Measurements from ENCODE around the gene SLC30A1. TPM values are rescaled to one million over a fixed set of nuclear protein-coding genes. Genes with fewer than 3 reads are reported as not detected.

The SLC30A1 gene
- total and polyA plus RNA-seq, 2 of the 13 experiments (the other 11 are each of a cell fraction or from before 2014, with no cell fraction given): 5.9 to 24.4 TPM

- ChIA-PET POLR2A (no interaction called here), CTCF (ENCODE audit: low intra/inter-chr PET ratio, low total read pairs) (no interaction called here)
- Histone ChIP-seq H3K79me2 (ENCODE audit: insufficient read depth, low read length) (no peaks in the 10 kb centered on the region), H3K27me3 (ENCODE audit: control insufficient read depth in 1 of 2, insufficient read depth in 2 of 2, low read length in 2 of 2) (peaks cover 4 to 18% of the 10 kb centered on the region in 2 experiments; a peak in 2 of 5 replicates), H3K36me3 (replicated peaks in 1 of 2; ENCODE audit: control insufficient read depth in 1 of 2, insufficient read depth in 2 of 2, low read length in 2 of 2) (no peaks in the 10 kb centered on the region), H3K9me3 (ENCODE audit: low read length) (no peaks in the 10 kb centered on the region), H3K27ac (ENCODE audit: extremely low read length, insufficient read depth, low read length) (no peak overlapping the region), H3K4me1 (ENCODE audit: insufficient read depth, low read length) (peaks cover 40% of the 10 kb centered on the region), H3K4me3 (replicated peaks in 1 of 3; ENCODE audit: insufficient read depth in 1 of 3, low read depth in 2 of 3, low read length in 3 of 3) (no peak overlapping the region), H4K20me1 (ENCODE audit: insufficient read depth, low read length) (no peaks in the 10 kb centered on the region), H3K9ac (ENCODE audit: insufficient read depth, low read depth, low read length) (no peak overlapping the region), H3K4me2 (ENCODE audit: low read depth, low read length) (no peak overlapping the region), H2AFZ (ENCODE audit: low read length) (no peak overlapping the region)
- in situ Hi-C loops (cut with HindIII; ENCODE audit: extremely low pct_ligation_motif_present, low pct_unique_long_range_greater_than_20kb) (no loop called here), intact Hi-C loops (cut with micrococcal nuclease; ENCODE audit: unreplicated experiment) (no loop called here)
- no peak for ATAC-seq
- WGBS (ENCODE audit: low lambda C conversion rate): 34% methylated on average over 2 of the region's 3 CpGs
- no TSS peak for BruUV-seq (replicated peaks)
- DNase-seq (ENCODE audit: low spot score): no peak
- no peak for FAIRE-seq
- no peak for TF ChIP-seq ZNF816 (CRISPR knock-in tag; IDR thresholded peaks at IDR 0.05; ENCODE audit: borderline replicate concordance)
- TF ChIP-seq KLF6 (CRISPR knock-in tag; IDR thresholded peaks at IDR 0.05): no peak
- no peak for TF ChIP-seq FOXK1 (CRISPR knock-in tag; IDR thresholded peaks at IDR 0.05; ENCODE audit: borderline replicate concordance, low read depth)
- TF ChIP-seq ZNF296 (CRISPR knock-in tag; conservative IDR thresholded peaks at IDR 0.05): no peak
These were observed 52.0 kb downstream of the SLC30A1 start for GRCh38 chr1:211527006-211527405.

- H2AFZ ChIP-seq (ENCODE audit: low read length): no peak overlapping the region
- no TSS peak for BruUV-seq (replicated peaks)
- H3K79me2 ChIP-seq (ENCODE audit: insufficient read depth, low read length): no peaks in the 10 kb centered on the region
- H3K36me3 ChIP-seq (replicated peaks in 1 of 2; ENCODE audit: control insufficient read depth in 1 of 2, insufficient read depth in 2 of 2, low read length in 2 of 2): no peaks in the 10 kb centered on the region
- ChIA-PET POLR2A (no interaction called here), CTCF (ENCODE audit: low intra/inter-chr PET ratio, low total read pairs) (no interaction called here)
- DNase-seq (ENCODE audit: low spot score): no peak
- no peak for ATAC-seq
- H3K27ac ChIP-seq (ENCODE audit: extremely low read length, insufficient read depth, low read length): no peak overlapping the region
- peaks cover 46% of the 10 kb centered on the region for H3K4me1 ChIP-seq (ENCODE audit: insufficient read depth, low read length)
- no peak overlapping the region for H3K4me3 ChIP-seq (replicated peaks in 1 of 3; ENCODE audit: insufficient read depth in 1 of 3, low read depth in 2 of 3, low read length in 3 of 3)
- H3K27me3 ChIP-seq (ENCODE audit: control insufficient read depth in 1 of 2, insufficient read depth in 2 of 2, low read length in 2 of 2): peaks cover 4 to 16% of the 10 kb centered on the region in 2 experiments; a peak in 2 of 5 replicates
- no peaks in the 10 kb centered on the region for H3K9me3 ChIP-seq (ENCODE audit: low read length)
- in situ Hi-C loops (cut with HindIII; ENCODE audit: extremely low pct_ligation_motif_present, low pct_unique_long_range_greater_than_20kb) (no loop called here), intact Hi-C loops (cut with micrococcal nuclease; ENCODE audit: unreplicated experiment) (no loop called here)
- no peak overlapping the region for H3K9ac ChIP-seq (ENCODE audit: insufficient read depth, low read depth, low read length)
- no peaks in the 10 kb centered on the region for H4K20me1 ChIP-seq (ENCODE audit: insufficient read depth, low read length)
- WGBS (ENCODE audit: low lambda C conversion rate): 5% methylated on average over 1 of the region's 1 CpG
- no peak overlapping the region for H3K4me2 ChIP-seq (ENCODE audit: low read depth, low read length)
- FAIRE-seq: no peak
- TF ChIP-seq ZNF550 (CRISPR knock-in tag; IDR thresholded peaks at IDR 0.05; ENCODE audit: borderline replicate concordance): no peak
- TF ChIP-seq SP1 (IDR thresholded peaks at IDR 0.05): no peak
- no peak for TF ChIP-seq SP1 (CRISPR knock-in tag; IDR thresholded peaks at IDR 0.05)
- TF ChIP-seq NCOA5 (CRISPR knock-in tag; IDR thresholded peaks at IDR 0.05): no peak
- no peak for TF ChIP-seq ATF1 (CRISPR knock-in tag; IDR thresholded peaks at IDR 0.05)
- no peak for TF ChIP-seq FLYWCH1 (CRISPR knock-in tag; IDR thresholded peaks at IDR 0.05)
- TF ChIP-seq ZNF44 (CRISPR knock-in tag; IDR thresholded peaks at IDR 0.05): no peak
- TF ChIP-seq ZNF333 (CRISPR knock-in tag; IDR thresholded peaks at IDR 0.05; ENCODE audit: borderline replicate concordance): no peak
- TF ChIP-seq JUND (CRISPR knock-in tag; IDR thresholded peaks at IDR 0.05): no peak
- no peak for TF ChIP-seq ZBTB46 (CRISPR knock-in tag; IDR thresholded peaks at IDR 0.05; ENCODE audit: borderline replicate concordance)
- no peak for TF ChIP-seq ARHGAP35 (CRISPR knock-in tag; IDR thresholded peaks at IDR 0.05; ENCODE audit: borderline replicate concordance)
- TF ChIP-seq ZNF10 (CRISPR knock-in tag; IDR thresholded peaks at IDR 0.05; ENCODE audit: borderline replicate concordance, low read depth): no peak
- TF ChIP-seq ELF3 (CRISPR knock-in tag; IDR thresholded peaks at IDR 0.05): no peak
- no peak for TF ChIP-seq ONECUT2 (CRISPR knock-in tag; IDR thresholded peaks at IDR 0.05)
- no peak for TF ChIP-seq CBX5 (CRISPR knock-in tag; IDR thresholded peaks at IDR 0.05; ENCODE audit: borderline replicate concordance)
These were observed 52.9 kb downstream of the SLC30A1 start for GRCh38 chr1:211526101-211526500.

Data from HepG2 (cell line).